NCI-H1092 treated with DMSO at 0.1 percent for 48 hours (cell line): ENCODE results near the gene SLC22A2.
A peak's percentile ranks its signal among the peaks of the same experiment; 100 is the strongest.
"Not testable (repeated sequence)": the region's sequence is repeated elsewhere in the genome, so short reads cannot be mapped to it uniquely, and the experiment has no call there.

Experiments
- DNase-seq: peaks from one replicate; lab custom pipeline; 2025; lab: John Stamatoyannopoulos, UW

The SLC22A2 gene

GRCh38 chr6:160248538-160248937 is 10.1 kb downstream of the SLC22A2 start:
- no peak for DNase-seq

GRCh38 chr6:160247457-160247883 is 11.2 kb downstream of the SLC22A2 start:
- no peak for DNase-seq

- DNase-seq: no peak
These were observed 17.9 kb downstream of the SLC22A2 start for GRCh38 chr6:160240691-160241084.

GRCh38 chr6:160239929-160240690 is 18.5 kb downstream of the SLC22A2 start:
- no peak for DNase-seq

- no peak for DNase-seq
These were observed 19.6 kb downstream of the SLC22A2 start for GRCh38 chr6:160238761-160239751.

GRCh38 chr6:160238278-160238711 is 20.3 kb downstream of the SLC22A2 start:
- DNase-seq: no peak

- not testable (repeated sequence) for DNase-seq
These were observed 20.9 kb downstream of the SLC22A2 start for GRCh38 chr6:160237597-160238275.

- DNase-seq: not testable (repeated sequence)
These were observed 22.3 kb downstream of the SLC22A2 start for GRCh38 chr6:160236235-160236872.

GRCh38 chr6:160233950-160234640 is 24.5 kb downstream of the SLC22A2 start:
- not testable (repeated sequence) for DNase-seq

- no peak for DNase-seq
These were observed 30.9 kb downstream of the SLC22A2 start for GRCh38 chr6:160227769-160228161.

- no peak for DNase-seq
These were observed 31.4 kb downstream of the SLC22A2 start for GRCh38 chr6:160227038-160227768.

- no peak for DNase-seq
These were observed 32.5 kb downstream of the SLC22A2 start for GRCh38 chr6:160226118-160226591.

GRCh38 chr6:160224639-160225237 is 33.9 kb downstream of the SLC22A2 start:
- no peak for DNase-seq

- DNase-seq: no peak
These were observed 36.1 kb downstream of the SLC22A2 start for GRCh38 chr6:160222491-160222890.

GRCh38 chr6:160221918-160222317 is 36.7 kb downstream of the SLC22A2 start:
- DNase-seq: no peak

- peak; percentile 66 for DNase-seq
These were observed 37.2 kb downstream of the SLC22A2 start for GRCh38 chr6:160221423-160221822.

GRCh38 chr6:160218810-160219209 is 39.8 kb downstream of the SLC22A2 start:
- DNase-seq: no peak

- DNase-seq: no peak
These were observed 40.8 kb downstream of the SLC22A2 start for GRCh38 chr6:160217863-160218262.

GRCh38 chr6:160217073-160217472 is 41.5 kb downstream of the SLC22A2 start:
- no peak for DNase-seq

GRCh38 chr6:160215232-160215631 is 43.4 kb downstream of the SLC22A2 start:
- DNase-seq: no peak
